ENCODE measurements around the gene HSPB1.
"Not testable (repeated sequence)": the region's sequence is repeated elsewhere in the genome, so short reads cannot be mapped to it uniquely, and the experiment has no call there.

HSPB1 gene

GRCh38 chr7:76302347-76303201, at the start of gene HSPB1:
Gene HSPB1 (plus strand): TSS chr7:76302673. CDS start chr7:76302713, 40 bp downstream.
- in situ Hi-C loops (cut with MboI; ENCODE audit: low sequenced_read_pairs) = no loop called here

- in situ Hi-C loops (cut with MboI; ENCODE audit: low sequenced_read_pairs) = no loop called here
Measured at GRCh38 chr7:76254781-76255180, 47.7 kb upstream of the HSPB1 start.

DNA sequence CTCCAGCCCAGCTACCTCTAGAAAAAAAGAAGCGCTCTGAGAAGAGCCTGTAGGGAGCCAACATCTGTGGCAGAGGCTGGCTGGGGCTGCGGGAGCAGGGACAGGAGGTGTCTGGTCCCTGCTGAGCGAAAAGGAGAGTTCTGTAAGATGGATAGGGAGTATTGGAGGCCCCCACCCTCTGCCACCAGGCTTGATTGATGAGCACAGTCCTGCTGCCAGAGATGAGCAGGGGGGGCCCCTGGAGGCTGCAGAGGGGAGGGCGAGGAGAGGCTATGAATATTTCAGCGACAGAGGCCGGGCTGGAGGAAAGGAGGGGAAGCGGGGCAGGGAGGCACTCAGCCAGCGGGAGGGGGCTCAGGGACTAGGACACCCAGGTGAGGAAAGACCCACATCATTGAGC, 44.5 kb upstream of the HSPB1 start:
- in situ Hi-C loops (cut with MboI; ENCODE audit: low sequenced_read_pairs) = no loop called here

- in situ Hi-C loops (cut with MboI; ENCODE audit: low sequenced_read_pairs) = no loop called here
Measured at GRCh38 chr7:76259124-76260093, 43.1 kb upstream of the HSPB1 start.

GRCh38 chr7:76260171-76260703, 42.2 kb upstream of the HSPB1 start:
- in situ Hi-C loops (cut with MboI; ENCODE audit: low sequenced_read_pairs) = no loop called here

- in situ Hi-C loops (cut with MboI; ENCODE audit: low sequenced_read_pairs) = no loop called here
Measured at GRCh38 chr7:76261329-76261728, 41.1 kb upstream of the HSPB1 start.

GRCh38 chr7:76261931-76262330, 40.5 kb upstream of the HSPB1 start:
- in situ Hi-C loops (cut with MboI; ENCODE audit: low sequenced_read_pairs) = no loop called here

DNA sequence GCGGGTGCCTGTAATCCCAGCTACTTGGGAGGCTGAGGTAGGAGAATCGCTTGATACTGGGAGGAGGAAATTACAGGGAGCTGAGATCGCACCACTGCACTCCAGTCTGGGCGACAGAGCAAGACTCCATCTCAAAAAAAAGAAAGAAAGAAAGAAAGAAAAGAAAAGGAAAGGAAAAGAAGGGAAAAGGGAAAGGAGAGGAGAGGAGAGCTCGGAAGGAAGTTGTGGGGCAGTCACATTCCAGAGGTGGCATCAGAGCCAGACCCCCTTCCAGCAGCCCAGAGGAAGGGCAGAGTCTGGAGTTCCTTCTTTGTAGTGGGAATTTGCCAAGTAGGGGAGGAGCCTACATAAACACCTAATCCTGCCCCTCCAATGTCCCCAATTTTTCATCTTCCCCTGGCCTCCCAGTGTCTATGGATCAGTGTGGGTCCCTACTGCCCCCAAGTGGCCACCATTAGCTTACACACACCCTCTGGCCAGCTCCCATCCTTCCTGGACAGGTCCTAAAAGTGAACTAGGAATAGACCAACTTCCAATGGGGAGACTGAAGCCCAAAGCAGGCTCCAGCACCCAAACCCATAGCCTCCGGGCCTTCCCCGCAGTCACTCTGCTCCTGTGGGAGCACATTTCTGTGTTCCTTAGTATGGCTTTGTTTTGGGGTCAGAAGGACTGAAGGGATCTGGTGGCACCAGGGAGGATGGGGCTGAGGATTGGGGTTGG, 39.6 kb upstream of the HSPB1 start:
- in situ Hi-C loops (cut with MboI; ENCODE audit: low sequenced_read_pairs) = no loop called here

DNA sequence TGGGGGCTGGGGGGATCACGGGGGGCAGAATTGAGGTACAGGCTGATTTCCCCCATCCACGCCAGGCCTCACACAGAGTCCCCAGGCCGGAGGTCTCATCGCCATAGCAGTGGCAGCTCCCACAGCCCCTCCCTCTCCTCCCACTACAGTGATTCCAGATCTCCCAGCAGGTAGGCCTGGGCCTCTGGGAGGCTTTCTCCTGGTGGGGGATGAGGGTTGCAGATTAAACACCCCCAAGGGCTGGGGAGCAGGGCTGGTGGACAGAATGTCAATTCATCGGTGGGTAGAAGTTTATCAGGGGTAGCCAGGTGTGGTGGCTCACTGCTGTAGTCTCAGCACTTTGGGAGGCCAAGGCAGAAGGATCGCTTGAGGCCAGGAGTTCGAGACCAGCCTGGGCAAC, 37.2 kb upstream of the HSPB1 start:
- in situ Hi-C loops (cut with MboI; ENCODE audit: low sequenced_read_pairs) = no loop called here

- in situ Hi-C loops (cut with MboI; ENCODE audit: low sequenced_read_pairs) = no loop called here
Measured at GRCh38 chr7:76267107-76267893, 35.2 kb upstream of the HSPB1 start.

DNA sequence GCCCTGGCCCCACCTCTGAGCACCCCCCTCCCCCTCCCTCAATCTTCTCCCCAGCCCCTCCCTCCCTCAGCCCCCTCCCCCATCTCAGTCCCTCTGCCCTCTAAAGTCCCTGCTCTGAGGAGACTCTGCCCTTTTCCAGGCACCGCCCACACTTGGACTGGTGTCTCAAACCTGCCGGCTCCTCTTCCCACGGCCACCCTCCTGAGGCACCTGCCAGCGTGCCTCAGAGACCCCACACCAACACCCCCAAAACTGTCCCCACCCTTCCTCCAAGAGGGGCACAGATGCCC, 34.6 kb upstream of the HSPB1 start:
- in situ Hi-C loops (cut with MboI; ENCODE audit: low sequenced_read_pairs) = no loop called here

- in situ Hi-C loops (cut with MboI; ENCODE audit: low sequenced_read_pairs) = no loop called here
Measured at GRCh38 chr7:76268376-76268775, 34.1 kb upstream of the HSPB1 start.

- in situ Hi-C loops (cut with MboI; ENCODE audit: low sequenced_read_pairs) = no loop called here
Measured at GRCh38 chr7:76269895-76270294, 32.6 kb upstream of the HSPB1 start.

- in situ Hi-C loops (cut with MboI; ENCODE audit: low sequenced_read_pairs) = not testable (repeated sequence)
Measured at GRCh38 chr7:76271384-76271783, 31.1 kb upstream of the HSPB1 start.

DNA sequence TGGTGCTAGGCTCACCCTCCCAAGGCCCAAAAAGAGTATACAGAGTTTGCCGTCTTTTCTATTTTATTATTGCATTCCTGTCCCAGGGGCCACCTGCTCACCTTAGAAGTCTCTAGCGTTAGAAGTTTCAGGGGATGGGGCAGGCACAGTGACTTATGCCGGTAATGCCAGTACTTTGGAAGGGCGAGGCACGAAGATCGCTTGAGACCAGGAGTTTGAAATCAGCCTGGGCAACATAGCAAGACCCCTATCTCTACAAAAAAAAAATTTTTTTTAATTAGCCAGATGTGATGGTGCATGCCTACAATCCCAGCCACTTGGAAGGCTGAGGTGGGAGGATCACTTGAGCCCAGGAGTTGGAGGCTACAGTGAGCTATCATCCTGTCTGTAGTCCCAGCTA, 30.3 kb upstream of the HSPB1 start:
- in situ Hi-C loops (cut with MboI; ENCODE audit: low sequenced_read_pairs) = no loop called here

GRCh38 chr7:76272851-76273497, 29.5 kb upstream of the HSPB1 start:
- in situ Hi-C loops (cut with MboI; ENCODE audit: low sequenced_read_pairs) = no loop called here

GRCh38 chr7:76273503-76273902, 29.0 kb upstream of the HSPB1 start:
- in situ Hi-C loops (cut with MboI; ENCODE audit: low sequenced_read_pairs) = no loop called here

DNA sequence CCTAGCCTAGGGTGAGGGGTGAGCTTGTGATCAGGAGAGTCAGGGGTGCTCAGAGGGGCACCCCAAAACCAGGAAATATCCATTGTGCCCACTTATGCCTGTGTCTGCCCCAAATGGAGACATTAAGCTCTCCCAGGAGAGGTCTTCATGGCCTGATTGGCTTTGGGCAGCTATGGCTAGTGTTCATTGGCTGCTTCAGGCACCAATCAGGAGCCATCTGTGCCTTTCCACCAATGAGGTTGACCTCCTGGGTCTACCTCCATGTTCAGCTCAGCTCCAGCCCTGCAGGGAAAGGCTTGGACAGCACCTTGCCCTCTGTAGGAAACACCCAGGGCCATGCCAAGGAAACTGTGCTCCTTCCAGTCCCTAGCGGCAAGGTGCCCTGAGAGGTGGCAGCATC, 23.9 kb upstream of the HSPB1 start:
- in situ Hi-C loops (cut with MboI; ENCODE audit: low sequenced_read_pairs) = no loop called here

- in situ Hi-C loops (cut with MboI; ENCODE audit: low sequenced_read_pairs) = no loop called here
Measured at GRCh38 chr7:76280408-76280807, 22.1 kb upstream of the HSPB1 start.
